GM18909 (cell line): ENCODE data around the gene DMWD.

ENCODE experiments used
- ATAC-seq: cut with Tn5 transposase; IDR thresholded peaks from one replicate; pipeline ENCODE4 v1.9.1; 2021; ENCODE audit warnings: mild to moderate bottlenecking; ENCODE audit not compliant: unreplicated experiment, poor library complexity

Gene DMWD

GRCh38 chr19:45789035-45789786, 3.4 kb downstream of the DMWD start:
- ATAC-seq: no peak

- no peak for ATAC-seq
Measured at GRCh38 chr19:45786533-45786894, 6.1 kb downstream of the DMWD start.

GRCh38 chr19:45785781-45786532, 6.7 kb downstream of the DMWD start:
- ATAC-seq: no peak

- ATAC-seq: no peak
Measured at GRCh38 chr19:45785097-45785496, 7.5 kb downstream of the DMWD start.

- no peak for ATAC-seq
Measured at GRCh38 chr19:45784096-45784495, 8.5 kb downstream of the DMWD start.

- ATAC-seq: no peak
Measured at GRCh38 chr19:45782820-45783785, 9.5 kb downstream of the DMWD start.

- no peak for ATAC-seq
Measured at GRCh38 chr19:45782162-45782691, 10.4 kb downstream of the DMWD start, which contains the start of gene DMPK. TSS of gene DMPK (minus strand) at chr19:45782490. CDS start at chr19:45782352, 138 bp downstream.

- no peak for ATAC-seq
Measured at GRCh38 chr19:45781214-45782161, 11.2 kb downstream of the DMWD start.

- no peak for ATAC-seq
Measured at GRCh38 chr19:45780448-45781213, 12.0 kb downstream of the DMWD start.

GRCh38 chr19:45780146-45780447, 12.5 kb downstream of the DMWD start:
- no peak for ATAC-seq

GRCh38 chr19:45779231-45780145, 13.2 kb downstream of the DMWD start:
- peak; percentile 83 for ATAC-seq

- ATAC-seq: no peak
Measured at GRCh38 chr19:45778010-45778661, 14.5 kb downstream of the DMWD start.

- ATAC-seq: no peak
Measured at GRCh38 chr19:45777395-45777961, 15.2 kb downstream of the DMWD start.

- ATAC-seq: no peak
Measured at GRCh38 chr19:45774765-45775164, 17.9 kb downstream of the DMWD start.

GRCh38 chr19:45773384-45773783, 19.3 kb downstream of the DMWD start:
- no peak for ATAC-seq

- no peak for ATAC-seq
Measured at GRCh38 chr19:45772912-45773311, 19.7 kb downstream of the DMWD start.
